GM21619 (cell line): Measurements from ENCODE around the gene RPL18.
"Not testable (repeated sequence)": the region's sequence is repeated elsewhere in the genome, so short reads cannot be mapped to it uniquely, and the experiment has no call there.

Source experiments
- ATAC-seq: cut with Tn5 transposase; IDR thresholded peaks from one replicate; pipeline ENCODE4 v1.9.1; 2021; ENCODE audit not compliant: unreplicated experiment

Gene RPL18

GRCh38 chr19:48588670-48589401, 30.1 kb downstream of the RPL18 start:
- ATAC-seq, result no peak

- no peak for ATAC-seq
Measured at GRCh38 chr19:48587387-48587786, 31.6 kb downstream of the RPL18 start.

DNA sequence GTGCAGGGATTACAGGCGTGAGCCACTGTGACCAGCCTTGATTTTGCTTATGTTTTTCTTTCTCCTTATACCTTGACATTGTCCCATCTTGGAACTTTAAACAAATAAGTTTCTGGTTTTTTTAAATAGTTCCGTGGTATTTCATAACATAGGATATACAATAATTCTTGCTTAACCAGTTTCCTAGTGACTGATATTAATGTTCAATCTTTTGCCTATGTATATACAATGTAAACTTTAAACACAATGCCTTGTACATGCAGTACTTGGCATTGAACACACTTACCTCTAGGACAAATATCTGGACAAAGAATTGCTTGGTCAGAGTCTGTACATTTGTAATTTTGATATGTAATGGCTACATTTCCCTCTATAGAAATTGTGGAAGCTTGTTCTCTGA, 36.8 kb downstream of the RPL18 start:
- ATAC-seq, result no peak

DNA sequence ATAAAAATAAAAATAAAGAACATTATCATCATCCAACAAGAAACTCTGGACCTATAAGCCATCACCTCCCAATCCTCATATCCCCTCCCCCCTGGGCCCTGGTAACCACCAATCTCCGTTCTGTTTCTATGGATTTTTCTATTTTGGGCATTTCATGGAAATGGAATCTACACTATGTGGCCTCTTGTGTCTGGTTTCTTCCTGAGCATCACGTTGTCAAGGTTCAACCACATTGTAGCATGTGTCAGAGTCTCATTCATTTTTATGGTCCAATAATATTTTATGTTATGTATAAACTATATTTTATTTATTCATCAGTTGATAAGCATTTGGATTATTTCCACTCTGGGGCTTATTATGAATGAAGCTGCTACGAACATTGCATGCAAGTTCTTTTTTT, 40.1 kb downstream of the RPL18 start:
- no peak for ATAC-seq

GRCh38 chr19:48577908-48578307, 41.1 kb downstream of the RPL18 start:
- not testable (repeated sequence) for ATAC-seq

DNA sequence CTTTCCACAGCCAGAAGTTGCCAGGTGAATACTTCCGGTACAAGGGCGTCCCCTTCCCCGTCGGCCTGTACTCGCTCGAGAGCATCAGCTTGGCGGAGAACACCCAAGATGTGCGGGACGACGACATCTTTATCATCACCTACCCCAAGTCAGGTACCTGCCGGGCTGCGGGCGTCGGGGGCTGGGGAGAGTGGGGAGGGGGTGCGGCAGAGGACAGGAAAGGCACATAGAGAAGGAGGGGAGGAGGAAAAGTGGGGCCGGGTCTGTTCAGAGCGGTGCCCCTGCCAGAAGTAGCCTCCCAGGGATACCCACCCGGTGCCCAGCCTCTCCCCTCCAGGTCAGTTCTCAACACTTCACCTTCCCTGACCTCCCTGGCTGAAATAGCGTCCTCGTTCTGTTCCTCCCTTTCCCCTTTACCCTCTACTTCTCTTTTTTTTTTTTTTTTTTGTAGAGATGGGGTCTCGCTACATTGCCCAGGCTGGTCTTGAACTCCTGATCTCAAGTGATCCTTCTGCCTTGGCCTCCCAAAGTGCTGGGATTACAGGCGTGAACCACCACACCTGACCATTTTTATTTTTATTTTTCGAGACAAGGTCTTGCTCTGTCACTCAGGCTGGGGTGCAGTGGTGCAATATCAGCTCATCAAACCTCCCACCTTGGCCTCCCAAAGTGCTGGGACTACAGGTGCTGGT, 42.9 kb downstream of the RPL18 start:
- no peak for ATAC-seq

- no peak for ATAC-seq
Measured at GRCh38 chr19:48573163-48573505, 45.8 kb downstream of the RPL18 start.

GRCh38 chr19:48571378-48572162, 47.4 kb downstream of the RPL18 start:
- no peak for ATAC-seq

- no peak for ATAC-seq
Measured at GRCh38 chr19:48569814-48570213, 49.2 kb downstream of the RPL18 start.

DNA sequence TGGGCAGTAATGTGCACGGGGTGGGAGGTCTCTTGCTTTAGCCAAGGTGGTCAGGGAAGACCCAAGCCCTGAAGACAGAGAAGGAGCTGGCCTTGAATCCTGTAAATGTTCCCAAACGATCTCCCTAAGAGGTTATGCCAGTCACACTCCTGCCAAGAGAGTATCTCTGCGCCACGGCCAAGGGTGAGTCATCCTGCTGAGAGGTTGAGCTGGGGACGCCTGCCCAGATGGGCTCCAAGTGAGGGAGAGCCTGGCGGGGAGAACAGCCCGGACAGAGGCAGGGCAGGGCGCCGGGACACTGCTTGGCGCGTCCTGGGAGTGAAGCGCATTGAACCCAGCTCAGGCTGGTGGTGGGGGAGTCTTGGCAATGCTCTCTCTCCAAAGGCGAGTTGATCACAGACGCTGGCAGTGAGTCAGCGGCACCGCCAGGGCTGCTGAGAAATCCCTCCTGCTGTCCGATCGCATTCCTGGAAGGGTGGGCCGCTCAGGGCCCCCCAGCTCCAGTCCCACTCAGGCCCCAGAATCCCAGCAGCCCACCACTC, 50.6 kb downstream of the RPL18 start:
- ATAC-seq, result no peak
